Measurements from ENCODE around the gene F2RL1.
"Not testable (repeated sequence)": the region's sequence is repeated elsewhere in the genome, so short reads cannot be mapped to it uniquely, and the experiment has no call there.

Gene F2RL1

DNA sequence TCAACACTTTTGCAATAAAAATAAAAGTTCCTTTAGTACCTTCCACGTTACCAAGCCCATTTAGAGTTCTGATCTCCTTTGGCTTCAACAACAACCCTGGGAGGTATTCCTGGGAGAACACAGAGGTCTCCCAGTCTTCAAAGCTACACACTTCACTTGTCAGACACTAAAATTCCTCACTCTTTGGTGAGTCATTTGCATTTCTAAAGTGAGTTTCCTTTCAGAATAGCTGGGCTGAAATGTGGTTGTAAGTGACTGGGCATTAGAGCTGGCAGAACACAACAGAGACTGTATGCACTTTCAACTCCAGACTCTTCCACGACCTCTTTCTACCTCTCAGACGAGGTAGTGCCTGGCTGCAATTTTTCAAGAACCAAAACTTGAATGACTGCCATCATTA, 11.5 kb upstream of the F2RL1 start:
- no peak for DNase-seq (ENCODE audit: low spot score)

DNA sequence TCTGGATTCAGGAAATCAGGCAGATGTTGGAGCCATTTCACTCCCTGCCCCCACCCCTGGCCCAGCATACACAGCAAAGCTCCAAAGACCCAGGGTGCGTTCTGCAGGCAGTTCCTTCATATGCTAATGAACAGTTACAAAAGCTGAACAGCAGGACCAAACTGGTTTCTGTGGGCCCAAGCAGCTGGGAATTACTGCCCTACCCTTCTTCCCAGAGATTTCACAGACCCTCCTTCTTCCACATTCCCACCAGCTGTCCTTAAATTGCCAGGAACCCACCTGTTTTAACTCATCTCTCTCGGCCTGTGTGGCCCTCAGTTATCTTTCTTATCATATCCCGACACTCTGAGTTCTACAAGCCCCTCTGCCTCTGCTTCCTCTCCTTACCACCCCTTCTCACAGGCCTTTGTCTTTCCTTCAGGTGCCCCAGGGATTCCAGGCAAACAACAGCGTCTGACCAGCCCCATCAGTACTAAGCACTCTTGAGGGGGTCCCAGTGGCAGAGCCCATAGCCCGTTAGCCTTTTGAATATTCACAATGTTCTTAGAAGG, 10.6 kb upstream of the F2RL1 start:
- DNase-seq (ENCODE audit: low spot score), result no peak

DNA sequence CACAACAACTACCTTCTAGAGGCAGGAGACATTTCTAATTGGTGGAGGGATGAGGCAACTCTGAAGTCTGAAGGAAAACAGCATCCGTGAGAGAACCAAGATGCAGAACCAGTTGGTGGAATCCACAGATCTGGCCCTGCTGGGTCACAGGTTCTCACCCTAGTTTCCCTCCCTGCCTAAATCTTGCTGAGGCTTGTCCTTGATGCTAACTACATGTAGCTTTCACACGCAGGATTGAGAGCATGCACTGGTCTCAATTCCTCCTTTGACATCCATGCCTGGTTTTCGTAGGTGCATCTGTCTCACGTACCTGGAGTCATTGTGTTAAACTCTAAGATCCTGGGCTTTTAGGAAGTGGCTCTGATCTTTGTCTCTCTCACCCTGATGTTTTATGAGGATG, 9.7 kb upstream of the F2RL1 start:
- no peak for DNase-seq (ENCODE audit: low spot score)

DNA sequence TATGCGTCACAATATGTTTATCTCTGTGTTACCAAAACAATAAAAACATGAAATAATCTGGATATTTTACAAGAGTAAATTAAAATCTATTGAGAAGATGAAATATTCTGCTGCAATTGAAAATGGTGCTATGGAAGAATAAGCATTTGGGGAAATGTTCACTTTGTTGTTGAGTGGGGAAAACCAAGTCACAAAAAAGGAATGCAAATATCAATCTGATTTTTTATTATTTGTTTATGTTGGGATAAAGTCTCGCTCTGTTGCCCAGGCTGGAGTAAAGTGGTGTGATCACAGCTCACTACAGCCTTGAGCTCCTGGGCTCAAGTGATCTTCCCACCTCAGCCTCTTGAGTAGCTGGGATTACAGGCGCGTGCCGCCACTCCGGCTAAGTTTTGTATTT, 8.6 kb upstream of the F2RL1 start:
- no peak for DNase-seq (ENCODE audit: low spot score)

DNA sequence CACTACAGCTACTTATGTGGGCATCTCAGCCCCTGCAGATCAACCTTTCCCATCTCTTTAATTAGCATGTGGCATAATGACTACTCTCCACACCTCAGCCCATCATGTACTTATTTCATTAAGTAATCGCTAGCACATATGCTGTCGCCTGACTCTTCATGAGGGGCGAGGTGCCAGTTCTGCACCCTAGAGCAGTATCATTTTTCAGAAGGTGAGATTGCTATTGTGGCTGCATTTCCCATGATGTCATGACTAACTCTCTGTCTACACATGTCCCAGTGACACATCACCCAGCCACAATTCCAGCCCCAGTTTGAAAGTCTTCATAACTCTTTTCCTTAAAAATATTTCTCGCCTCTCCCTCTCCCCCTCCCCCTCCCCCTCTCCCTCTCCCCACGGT, 7.6 kb upstream of the F2RL1 start:
- DNase-seq (ENCODE audit: low spot score), result no peak

DNA sequence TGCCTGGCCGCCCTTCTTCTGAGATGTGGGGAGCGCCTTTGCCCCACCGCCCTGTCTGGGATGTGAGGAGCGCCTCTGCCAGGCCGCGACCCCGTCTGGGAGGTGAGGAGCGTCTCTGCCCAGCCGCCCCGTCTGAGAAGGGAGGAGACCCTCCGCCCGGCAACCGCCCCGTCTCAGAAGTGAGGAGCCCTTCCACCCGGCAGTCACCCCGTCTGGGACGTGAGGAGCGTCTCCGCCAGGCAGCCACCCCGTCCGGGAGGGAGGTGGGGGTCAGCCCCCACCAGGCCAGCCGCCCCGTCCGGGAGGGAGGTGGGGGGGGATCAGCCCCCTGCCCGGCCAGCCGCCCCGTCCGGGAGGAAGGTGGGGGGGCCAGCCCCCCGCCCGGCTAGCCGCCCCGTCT, 6.6 kb upstream of the F2RL1 start:
- not testable (repeated sequence) for DNase-seq (ENCODE audit: low spot score)

DNA sequence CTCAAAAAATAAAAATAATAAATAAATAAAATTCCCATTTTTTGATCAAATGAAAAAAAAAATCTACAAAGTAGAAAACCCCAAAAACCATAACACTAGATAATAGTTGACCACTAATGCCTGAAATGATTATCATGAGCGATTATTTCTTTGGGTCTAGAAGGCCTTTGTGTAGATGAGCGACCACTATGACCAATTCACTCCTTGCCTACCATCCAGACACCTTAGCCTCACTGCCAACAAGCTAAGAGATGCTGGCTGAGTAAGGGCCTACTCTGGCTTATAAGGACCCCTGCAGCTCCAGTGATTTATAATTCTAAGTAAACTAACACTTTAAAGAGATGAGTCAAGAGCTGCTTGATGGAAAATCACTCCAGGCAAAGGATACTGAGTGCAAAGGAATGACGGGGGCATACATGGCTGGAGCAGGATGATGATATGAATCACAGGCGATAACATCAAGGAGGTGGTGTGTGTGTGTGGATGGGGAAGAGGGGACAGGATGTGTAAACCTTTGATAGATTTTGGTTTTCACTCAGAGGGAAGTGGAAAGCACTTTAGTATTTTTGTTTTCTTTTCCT, 4.8 kb upstream of the F2RL1 start:
- no peak for DNase-seq (ENCODE audit: low spot score)

DNA sequence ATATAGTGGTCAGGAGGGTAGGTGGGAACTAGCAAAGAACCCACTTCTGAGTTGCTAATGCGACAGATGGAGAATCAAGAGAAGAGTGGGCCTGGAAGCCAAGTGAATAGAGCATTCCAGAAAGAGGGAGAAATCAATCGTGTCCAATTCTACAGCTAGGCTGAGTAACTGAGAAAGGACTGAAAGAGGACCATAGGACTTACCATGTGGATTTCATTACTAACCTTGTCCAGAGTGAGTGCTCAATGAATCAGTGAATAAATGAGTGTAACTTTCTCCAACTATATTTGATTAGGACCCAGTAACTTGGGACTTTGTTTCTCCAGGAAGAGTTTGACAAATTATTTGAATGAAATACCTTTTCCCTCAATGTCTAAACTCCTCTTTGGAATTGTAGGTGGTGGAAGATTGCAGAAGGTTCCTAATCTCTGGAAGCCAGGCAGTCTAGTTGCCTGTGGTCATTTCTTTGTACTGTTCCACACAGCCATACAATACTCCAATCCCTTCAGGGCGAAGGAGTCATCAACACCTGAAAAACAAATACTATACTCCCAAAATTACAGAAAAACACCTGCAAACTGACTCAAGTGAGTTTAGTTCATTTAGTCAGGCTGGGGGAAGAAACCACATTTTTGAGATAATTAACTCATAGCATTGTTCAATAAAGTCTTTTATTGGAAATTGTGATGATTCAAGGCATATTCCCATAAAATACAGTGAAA, 2.6 kb upstream of the F2RL1 start:
- DNase-seq (ENCODE audit: low spot score), result no peak

DNA sequence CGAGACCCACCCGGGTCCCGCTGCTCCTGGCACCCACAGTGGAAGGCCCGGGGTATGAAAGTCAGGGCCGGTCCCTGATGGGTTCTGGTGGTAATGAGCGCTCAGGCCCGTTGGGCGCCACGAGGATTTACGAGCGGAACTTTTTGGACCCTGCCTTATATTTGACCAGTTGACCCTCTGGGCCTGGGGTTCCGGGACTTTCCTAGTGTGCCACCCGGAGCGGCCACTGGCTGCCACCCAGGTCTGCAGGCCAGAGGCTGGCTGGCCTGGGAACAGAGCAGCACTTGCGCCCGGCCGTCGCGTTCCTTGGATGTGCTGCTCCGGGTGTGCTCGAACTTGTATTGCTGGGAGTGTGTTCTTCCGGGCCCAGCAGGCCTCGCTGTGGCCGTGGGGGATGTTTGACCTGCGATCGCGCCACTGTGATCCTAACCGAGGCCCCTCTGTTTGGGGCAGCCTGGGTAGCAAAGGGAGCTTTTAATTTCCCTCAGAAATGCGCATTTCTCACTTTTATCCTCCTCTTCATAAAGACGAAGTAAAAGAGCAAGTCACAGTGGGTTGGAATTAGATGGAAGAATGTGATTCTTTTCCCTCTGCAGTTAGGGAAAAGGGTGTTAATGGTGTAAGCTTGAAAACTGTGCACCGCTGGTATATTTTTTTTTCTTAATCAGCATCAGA, 1.2 kb downstream of the F2RL1 start:
- DNase-seq (ENCODE audit: low spot score), result no peak

DNA sequence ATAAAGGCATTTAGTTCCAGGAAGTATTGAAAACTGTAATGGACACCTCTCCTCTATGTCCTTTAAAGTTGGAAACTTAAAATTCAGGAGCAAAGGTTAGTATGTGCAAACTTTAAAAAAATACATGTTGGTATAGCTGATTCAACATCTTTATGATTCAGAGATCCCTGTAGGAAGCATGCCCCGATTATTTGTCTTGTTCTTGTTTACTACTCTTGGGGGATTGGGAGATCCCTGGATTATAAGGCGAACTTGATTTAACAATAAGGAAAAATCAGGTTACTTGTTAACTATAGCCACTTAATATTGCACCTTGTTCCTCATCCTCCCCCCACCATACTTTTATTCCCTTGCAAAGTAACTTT, 1.7 kb downstream of the F2RL1 start:
- DNase-seq (ENCODE audit: low spot score), result no peak

DNA sequence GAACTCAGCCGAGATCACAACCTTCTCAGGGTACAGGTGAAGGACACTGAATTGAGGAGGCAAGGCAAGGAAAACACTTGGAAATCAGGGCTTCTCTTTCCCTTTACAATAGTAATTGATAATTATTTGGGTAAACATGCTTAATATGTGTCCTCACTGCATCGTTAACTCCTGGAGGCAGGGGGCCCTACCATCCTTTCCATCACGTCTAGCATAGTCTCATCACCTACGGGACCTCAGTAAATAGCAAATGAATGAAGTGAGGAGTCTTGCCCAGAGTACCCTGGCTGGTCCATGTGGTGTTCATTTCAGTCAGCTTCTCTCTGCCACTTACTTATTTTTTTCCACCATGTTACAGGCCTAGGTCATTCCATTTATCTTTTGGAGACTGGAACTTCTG, 2.3 kb downstream of the F2RL1 start:
- DNase-seq (ENCODE audit: low spot score), result no peak

DNA sequence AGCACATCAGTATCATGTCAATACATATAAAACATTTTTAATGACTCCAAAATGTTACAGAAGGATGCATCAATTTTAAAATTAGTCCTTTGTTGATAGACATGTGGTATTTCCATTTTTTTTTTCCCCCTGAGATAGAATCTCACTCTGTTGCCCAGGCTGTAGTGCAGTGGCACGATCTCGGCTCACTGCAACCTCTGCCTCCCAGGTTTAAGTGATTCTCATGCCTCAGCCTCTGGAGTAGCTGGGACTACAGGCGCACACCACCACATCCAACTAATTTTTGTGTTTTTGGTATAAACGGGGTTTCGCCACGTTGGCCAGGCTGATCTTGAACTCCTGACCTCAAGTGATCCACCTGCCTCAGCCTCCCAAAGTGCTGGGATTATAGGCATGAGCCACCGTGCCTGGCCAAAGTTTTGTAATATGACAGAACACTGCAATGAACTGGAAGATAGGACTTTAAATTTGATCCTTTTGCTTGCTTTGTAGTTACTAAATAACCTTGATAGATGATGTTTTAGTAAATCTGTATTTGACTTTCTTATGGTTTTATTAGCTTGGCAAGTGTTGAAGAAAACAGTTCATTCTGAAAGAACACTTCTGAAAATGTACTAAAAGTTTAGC, 3.4 kb downstream of the F2RL1 start:
- not testable (repeated sequence) for DNase-seq (ENCODE audit: low spot score)

DNA sequence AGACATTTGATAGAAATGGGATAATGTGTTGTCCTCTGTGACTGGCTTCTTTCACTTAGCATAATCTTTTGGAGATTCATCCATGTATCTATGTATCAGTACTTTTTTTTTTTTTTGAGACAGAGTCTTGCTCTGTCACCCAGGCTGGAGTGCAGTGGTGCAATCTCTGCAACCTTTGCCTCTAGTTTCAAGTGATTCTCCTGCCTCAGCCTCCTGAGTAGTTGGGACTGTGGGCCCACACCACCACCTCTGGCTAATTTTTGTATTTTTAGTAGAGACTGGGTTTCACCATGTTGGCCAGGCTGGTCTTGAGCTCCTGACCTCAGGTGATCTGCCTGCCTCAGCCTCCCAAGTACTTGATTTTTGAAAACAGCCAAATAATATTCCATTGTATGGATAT, 7.6 kb downstream of the F2RL1 start:
- DNase-seq (ENCODE audit: low spot score), result not testable (repeated sequence)

DNA sequence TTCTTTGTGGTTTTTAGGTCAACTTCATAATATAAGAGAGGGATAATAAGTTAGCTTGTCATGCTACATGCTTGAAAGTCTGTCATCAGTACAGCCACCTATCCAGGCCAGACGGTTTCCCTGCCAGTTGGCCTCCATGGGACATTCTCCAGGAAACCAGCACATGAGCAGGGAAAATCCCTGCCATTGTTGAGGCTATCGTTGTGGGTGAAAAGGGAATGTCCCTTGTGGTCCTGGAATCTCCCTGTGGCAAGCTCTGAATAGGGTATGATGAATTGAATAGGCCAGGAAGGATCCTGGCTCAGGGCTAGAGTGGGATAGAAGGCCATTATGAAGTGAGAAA, 12.3 kb downstream of the F2RL1 start:
- no peak for DNase-seq (ENCODE audit: low spot score)

DNA sequence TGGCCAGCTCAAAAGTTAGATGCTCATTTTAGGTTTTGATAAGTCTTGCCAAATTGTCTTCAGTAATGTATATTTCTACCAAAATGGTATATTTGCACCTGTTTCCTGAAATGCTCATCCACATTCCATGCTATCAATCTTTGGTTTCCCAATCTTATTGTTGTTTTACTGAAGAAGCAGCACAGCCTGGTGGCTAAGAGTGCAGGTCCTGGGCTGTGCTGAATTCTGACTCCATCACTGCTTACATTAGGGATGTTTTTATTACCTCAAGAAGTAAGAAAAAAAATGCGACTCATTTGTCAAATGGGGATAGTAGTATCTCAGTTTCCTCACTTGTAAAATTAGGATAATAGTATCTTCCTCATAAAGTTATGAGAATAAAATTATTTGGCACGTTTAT, 17.4 kb downstream of the F2RL1 start:
- no peak for DNase-seq (ENCODE audit: low spot score)

DNA sequence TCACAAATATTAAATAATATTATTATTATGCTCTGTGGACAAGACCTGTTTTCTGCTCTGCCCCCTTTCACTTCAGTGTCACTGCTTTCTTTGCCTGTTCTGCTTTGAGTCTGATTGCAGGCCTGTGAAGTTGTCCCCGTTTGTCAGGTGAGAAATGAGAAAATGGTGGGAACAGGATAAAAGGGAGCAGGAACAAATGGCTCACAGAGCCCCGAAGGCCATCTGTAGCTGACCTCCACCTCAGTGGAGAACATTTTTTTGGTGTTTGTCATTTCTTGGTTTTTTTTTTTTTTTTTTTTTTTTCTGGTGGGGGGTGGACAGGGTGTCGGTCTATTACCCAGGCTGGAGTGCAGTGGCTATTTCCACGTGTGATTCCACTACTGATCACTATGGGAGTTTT, 17.8 kb downstream of the F2RL1 start:
- no peak for DNase-seq (ENCODE audit: low spot score)

DNA sequence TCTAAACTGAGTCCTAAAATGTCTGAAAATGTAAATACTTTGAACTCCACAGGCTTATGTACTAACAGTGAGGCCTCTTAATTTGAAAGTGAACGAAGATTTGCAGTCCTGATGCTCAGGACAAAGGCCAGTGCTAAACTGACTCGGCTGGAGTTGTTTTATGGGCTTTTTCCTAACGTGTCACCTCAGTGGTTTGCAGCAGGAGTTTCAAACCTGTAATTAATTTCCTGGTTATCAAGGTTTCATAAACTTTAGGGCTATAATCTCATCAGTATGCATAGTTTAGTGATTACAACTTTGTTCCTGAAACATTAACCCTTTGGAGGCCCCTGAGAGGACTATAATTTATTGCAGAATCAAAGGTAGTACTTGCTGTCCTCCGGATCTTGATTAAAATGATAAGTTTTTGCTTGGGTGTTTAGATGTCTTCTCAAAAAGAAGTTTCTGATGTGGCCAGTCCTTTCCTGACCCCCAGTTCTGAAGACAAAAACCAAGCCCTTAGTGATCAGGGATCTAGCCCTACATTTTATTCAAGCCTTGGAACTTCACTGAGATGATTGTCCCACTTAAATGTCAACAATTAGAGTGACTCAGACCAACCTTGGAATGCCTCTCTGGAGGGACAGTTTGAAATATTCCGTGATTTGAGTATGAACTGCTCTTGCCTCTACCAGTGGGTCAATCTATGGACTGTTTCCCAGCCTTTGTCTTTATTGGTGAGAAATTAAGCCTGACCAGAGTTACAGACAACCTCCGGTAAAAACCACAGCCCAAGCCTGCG, 19.8 kb downstream of the F2RL1 start:
- no peak for DNase-seq (ENCODE audit: low spot score)

DNA sequence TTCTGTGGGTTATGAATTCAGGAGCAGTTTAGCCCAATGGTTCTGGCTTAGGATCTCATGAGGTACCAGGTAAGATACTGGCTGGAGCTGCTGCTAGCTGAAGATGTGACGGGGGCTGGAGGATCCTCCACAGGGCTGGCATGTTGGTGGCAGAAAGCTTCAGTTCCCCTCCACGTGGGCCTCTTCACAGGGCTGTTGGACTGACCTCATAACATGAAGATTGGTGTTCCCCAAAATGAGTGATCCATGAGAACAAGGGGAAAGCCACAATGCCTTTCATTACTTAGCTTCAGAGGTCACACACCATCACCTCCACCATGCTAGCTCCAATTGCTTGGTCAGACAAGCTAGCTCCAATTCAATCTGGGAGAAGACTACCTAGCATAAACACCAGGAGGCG, 22.5 kb downstream of the F2RL1 start:
- no peak for DNase-seq (ENCODE audit: low spot score)

DNA sequence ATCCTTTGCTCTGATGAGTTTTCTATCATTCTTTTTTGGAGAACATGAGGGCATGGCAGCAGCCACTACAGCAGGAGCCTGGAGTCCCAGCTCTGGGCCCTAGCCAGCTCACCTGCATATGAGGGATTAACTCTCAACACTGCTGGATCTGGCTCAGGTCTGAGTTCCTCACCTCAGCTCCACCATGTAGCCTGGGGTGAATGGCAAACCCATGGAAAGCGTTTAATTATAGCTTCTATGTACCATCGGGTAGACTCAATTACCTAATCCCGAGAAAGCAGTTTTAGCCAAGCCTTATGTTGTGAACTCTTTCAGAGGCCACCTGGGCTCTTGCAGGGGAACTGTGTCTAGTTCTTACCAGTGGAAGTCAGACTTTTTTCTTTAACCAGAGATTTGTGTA, 27.1 kb downstream of the F2RL1 start:
- no peak for DNase-seq (ENCODE audit: low spot score)

DNA sequence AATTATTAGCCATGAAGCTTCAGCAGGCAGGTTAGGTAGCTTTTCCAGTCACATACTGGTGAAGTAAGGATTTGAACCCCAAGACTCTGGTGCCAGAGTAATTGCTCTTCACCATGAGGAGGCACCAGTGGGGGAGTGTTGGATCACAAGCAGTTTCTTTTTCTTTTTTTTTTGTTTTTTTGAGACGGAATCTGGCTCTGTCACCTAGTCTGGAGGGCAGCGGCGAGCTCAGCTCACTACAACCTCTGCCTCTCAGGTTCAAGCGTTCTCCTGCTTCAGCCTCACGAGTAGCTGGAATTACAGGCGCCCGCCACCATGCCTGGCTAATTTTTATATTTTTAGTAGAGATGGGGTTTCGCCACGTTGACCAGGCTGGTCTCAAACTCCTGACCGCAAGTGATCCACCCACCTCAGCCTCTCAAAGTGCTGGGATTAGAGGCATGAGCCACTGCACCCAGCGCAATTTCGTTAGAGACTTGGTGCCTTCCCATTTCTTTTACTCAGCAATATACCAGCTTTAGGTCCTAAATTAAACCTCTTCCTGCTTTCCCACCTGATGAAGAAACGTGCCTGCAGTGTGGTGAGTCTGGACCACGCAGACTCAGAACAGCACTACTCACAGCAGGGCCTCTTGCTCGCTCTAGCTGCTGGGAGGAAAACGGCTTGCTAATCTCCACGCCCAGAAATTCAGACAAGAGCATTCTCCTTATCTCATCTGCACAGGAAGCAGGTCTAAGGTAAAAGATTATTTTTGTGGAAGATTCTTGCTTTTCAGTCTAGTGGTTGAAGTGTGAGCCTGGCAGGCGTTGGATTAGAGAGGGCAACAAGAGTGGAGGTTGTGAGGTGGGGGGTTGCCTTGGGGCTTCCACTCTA, 30.8 kb downstream of the F2RL1 start, which contains the start of gene S100Z:
TSS of gene S100Z (plus strand) at position 596 of the 873 bp plus-strand sequence. CDS start 25,346 bp downstream, outside the sequence.
- no peak for DNase-seq (ENCODE audit: low spot score)

DNA sequence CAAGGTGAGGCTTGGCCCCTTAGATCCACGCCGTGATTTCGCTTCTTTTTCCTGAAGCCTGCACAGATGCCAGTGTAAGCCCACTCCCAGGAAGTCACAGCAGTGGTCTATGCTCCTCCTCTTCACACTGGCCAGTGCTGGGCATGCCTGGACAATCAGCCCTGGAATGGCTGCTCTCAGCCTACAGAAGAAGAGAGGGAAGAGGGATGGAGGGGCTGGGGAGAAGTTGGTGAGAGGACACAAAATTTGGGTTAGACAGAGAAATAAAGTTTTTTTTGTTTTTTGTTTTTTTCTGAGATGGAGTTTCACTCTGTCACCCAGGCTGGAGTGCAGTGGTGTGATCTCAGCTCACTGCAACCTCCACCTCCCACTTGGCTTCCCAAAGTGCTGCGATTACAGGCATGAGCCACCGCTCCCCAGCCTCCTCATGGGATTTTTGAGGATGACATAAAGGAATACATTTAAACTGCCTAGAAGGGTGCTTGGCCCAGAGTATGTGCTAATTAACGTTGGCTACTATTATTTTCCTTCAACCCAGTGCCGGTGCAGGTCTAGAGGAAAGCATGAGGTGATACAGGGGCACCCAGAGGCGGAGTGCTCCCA, 31.8 kb downstream of the F2RL1 start:
- DNase-seq (ENCODE audit: low spot score), result no peak

All from hematopoietic multipotent progenitor cell treated with erythropoietin and hydrocortisone succinate and interleukin-3 and kit ligand, for 17 days (in vitro differentiated cells).